ENCODE data around the gene TPRA1. TPM values are rescaled to one million over a fixed set of nuclear protein-coding genes. Genes with fewer than 3 reads are reported as not detected.

The TPRA1 gene
- polyA plus RNA-seq, 1 donor = 19.8 TPM

DNA sequence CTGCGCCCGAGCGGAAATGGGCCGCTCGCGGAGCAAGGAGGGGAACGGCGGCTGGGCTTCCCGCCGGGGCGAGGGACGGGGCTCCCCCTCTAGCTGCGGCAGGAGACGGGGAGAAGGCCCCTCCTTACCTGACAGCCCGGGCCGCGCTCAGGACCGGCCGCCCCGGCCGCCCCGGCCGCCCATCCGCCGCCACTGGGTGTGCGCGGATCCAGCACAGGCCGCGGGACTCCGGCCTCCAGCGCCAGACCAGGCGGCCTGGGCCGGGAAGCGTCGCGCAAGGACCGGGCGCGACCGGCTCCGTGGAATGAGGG, 296 bp downstream of the TPRA1 start:
- no peak for DNase-seq (ENCODE audit: low read depth)

DNA sequence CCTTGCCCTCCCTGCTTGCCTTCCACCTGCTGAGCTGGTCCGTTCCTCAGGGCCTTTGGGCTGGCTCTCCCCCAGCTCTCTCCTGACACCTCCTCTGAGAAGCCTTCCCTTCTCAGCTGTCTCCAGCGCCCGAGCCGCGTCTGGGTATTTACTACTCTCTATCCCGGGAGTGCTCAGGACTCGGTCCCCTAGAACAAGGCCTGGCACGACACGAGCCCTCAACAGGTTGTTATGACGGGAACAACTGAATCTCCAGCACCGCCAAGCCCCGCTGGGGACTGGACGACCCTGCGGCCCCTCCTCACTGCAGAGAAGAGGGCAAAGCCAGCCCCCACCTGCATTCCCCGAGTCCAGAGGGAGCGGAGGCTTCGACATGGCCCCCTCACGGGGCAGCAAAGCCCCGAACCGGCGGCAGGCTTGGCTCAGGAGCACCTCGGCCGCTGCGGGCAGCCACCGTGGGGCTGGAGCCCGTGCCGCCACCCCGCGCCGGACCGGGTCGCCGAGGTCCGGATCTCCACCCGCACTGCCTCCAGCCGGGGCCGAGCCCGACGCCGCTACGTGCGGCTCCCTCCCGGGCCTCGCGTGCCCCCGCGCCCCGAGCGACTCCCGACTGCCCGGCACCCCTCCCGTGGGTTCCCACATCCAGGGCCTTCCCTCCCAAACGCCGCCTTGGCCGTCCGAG, 792 bp downstream of the TPRA1 start:
- no peak for DNase-seq (ENCODE audit: low read depth)

DNA sequence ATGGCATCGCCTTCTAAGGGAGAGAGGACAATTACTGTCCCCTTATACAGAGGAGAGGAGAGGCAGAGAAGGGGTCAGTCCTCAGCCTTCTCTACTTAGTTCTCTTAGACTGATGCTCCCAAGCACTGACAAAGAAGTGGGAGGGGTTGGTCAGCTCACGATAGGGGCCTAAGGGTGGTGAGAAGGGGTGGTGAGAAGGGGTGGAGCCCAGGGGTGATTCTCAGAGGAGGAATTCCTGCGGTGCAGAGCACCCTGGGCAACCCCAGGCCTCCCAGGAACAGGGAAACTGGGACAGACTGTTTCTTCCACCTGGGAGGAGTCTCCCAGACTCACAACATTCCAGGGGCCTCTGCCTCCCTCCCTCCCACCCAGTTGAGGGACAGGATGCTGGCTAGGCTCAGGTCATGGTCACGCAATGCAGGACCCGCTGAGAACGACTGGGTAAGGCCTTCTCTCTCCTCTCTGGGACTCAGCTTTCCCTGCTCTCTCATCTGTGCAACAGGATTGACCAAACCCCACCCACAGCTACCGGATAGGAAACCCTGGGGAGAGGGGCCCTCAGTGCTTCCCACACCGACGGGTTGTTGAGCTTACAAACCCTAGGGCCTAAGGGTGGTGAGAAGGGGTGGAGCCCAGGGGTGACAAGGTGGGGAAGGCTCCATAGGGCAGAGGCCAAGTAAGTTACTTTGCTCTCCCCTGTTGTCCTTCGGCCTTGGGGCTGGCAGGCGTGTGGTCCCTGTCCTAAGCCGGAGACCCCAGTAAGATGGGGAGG, 1.5 kb downstream of the TPRA1 start:
- no peak for DNase-seq (ENCODE audit: low read depth)

DNA sequence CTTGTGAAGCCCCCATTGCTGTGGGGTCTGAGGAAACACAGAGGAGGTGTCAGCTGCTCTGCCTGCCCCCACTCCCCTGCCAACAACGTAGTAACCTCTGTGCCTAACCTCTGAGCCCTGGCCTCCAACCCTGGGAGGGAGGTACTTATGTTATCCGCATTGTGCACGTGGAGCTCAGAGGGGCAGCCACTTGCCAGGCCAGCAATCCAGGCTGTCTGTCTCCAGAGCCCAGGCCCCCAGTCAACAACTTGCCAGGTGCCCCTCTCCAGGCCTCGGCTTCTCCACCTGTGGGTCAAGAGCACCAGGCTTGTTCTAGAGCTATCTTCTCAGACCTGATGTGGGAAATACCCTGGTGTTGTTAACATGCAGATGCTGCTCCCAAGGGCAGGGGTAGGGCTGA, 2.7 kb downstream of the TPRA1 start:
- DNase-seq (ENCODE audit: low read depth) = no peak

DNA sequence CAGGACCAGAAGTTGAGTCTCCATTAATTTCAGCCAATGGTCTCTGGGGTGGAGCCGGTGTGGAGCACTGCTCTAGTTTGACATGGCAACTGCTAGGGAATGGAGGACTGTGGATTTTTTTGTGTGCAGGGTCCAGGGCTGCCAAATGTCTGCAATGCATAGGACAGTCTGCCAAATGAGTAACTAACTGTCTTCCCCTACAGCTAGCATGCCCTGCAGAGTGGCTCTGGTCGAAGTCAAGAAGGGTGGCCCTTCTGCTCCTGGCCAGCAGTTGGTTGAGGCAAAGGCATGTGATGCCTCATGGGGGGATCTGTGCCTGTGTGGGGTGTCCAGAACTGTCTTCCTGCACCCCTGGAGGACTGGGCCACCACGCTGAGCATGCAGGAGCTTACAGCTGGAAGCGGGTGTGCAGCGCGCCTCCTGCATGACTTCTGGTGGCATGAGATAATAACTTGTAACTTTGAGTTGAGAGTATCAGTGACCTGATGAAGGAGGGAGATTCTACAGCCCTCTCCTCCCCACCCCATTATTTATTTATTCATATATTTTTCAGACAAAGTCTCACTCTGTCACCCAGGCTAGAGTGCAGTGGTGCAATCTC, 4.6 kb downstream of the TPRA1 start:
- DNase-seq (ENCODE audit: low read depth) = no peak

DNA sequence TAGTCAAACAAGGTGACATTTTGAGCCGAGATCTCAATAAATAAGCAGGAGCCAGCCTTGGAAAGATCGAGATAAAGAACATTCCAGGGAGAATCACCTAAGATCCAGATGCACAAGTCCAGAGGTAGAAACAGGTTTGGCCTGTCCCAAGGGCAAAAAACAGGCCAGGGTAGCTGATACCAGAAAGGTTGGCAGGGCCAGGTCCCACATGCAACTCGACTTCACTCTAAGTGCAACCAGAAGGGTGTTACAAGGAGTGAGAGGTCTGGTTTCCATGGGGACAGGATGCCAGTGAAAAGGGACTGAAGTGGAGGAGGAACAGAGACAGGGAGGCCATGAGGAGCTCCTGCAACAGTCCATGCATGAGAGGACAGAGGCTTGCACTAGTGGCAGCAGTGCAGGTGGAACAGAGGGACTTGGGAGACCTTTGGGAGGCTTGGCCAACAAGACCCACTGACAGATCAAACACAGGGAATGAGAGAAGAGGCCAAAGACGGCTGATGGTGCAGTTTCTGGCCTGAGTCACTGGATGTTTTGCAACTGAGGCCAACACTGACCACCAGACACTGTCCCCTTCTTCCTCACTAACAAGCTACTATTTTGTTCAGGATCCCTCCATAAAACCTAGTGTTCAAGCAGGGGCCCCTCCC, 5.2 kb downstream of the TPRA1 start:
- DNase-seq (ENCODE audit: low read depth) = no peak

DNA sequence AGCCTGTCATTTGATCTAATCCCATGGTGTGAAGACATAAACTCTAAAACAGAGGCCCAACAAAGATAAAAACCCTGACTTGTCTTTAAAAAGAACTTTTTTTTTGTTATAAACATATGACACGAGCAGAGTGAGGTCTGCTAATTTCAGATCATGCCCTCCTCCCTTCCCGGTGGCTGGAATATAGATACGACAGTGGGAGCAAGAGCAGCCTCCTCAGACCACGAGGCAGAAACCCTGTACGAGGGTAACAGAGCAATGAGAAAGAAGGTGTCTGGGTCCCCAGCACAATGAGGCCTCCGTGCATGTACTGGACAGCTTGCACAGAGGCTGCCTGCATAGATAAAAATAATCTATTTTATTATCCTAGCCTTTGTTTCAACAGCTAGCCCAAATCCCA, 5.8 kb downstream of the TPRA1 start:
- DNase-seq (ENCODE audit: low read depth) = no peak

DNA sequence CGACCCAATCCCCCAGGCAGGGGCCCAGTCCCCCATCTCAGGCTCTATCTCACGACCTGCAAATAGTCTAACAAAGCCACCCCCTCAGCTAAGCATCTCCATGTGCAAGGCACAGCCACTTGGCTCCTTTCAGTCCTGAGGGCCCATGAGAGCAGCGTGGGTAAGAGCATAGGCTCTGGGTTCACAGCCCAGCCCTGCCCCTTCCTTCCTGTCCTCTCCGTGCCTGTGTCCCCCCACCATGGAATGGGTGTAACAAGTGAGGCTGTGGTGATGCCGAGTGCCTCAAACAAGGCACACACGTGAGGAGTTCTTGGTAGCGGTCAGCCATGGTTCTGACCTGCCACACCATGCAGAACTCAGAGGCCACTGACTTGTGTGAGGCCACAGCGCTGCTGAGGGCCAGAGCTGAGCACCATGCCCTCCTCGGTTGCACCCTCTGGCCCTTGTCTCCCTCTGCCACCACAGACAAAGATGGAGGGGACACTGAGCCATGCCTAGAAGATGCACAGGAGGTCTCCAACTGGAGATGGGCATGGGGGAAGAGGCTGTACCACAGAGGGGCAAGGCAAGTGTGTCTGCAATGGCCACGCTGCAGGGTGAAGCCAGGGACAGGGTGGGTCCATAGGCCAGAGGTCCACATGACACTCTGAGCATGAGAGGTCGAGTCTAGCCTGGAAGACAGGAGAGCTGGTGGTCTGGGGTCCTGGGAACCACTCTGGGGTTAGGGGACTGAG, 10.0 kb downstream of the TPRA1 start:
- DNase-seq (ENCODE audit: low read depth) = no peak

DNA sequence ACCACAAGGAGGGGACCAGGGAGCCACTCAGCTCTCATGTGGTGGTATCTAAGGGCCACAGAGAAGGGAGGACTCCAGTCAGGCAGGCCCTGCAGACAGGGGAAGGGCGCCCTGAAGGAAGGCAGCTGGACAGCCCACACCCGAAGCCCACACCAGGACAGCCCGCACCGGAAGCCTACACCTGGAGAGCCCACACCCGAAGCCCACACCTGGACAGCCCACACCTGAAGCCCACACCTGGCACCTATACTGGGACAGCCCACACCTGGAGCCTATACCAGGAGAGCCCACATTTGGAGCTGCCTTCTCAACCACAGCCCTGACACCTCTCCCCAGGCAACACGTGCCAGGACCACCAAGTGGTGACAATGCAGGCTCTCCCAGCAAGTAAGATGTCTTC, 11.7 kb downstream of the TPRA1 start:
- no peak for DNase-seq (ENCODE audit: low read depth)

DNA sequence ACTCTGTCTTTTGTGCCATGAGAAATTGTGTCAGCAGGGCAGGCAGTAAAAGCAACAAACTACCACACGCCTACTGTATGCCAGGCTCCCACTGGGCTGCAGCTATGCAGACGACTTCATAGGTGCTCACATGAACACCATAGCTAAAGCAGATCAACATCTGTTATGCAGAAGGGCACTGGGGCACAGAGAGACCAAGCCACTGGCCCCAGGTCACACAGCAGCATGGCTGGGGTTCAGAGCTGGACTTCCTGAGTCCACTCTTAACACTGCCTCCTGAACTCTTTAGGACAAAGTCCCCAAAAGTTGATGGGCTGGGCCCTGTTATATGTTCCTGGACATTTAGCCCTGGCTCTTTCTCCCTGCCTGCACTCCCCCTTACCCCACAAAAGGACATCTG, 12.4 kb downstream of the TPRA1 start:
- no peak for DNase-seq (ENCODE audit: low read depth)

DNA sequence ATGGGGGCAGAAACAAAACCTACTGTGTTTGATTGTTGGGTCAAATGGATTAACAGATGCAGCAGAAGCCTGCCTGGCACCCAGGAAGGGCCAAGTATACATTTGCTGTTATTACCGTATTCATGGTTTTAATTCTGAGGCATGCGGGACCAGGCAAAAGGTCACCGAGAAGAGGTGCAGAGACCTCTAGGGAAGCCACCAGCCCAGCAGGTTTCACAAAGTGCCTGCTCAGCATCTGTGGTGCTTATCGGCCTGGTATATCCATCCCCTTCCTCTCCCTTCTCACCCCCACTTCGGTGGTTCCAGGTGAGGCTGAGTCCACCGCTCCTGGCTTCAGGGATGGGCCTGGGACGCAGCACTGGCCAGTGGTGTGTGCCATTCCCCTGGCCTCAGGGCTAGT, 13.1 kb downstream of the TPRA1 start:
- no peak for DNase-seq (ENCODE audit: low read depth)

DNA sequence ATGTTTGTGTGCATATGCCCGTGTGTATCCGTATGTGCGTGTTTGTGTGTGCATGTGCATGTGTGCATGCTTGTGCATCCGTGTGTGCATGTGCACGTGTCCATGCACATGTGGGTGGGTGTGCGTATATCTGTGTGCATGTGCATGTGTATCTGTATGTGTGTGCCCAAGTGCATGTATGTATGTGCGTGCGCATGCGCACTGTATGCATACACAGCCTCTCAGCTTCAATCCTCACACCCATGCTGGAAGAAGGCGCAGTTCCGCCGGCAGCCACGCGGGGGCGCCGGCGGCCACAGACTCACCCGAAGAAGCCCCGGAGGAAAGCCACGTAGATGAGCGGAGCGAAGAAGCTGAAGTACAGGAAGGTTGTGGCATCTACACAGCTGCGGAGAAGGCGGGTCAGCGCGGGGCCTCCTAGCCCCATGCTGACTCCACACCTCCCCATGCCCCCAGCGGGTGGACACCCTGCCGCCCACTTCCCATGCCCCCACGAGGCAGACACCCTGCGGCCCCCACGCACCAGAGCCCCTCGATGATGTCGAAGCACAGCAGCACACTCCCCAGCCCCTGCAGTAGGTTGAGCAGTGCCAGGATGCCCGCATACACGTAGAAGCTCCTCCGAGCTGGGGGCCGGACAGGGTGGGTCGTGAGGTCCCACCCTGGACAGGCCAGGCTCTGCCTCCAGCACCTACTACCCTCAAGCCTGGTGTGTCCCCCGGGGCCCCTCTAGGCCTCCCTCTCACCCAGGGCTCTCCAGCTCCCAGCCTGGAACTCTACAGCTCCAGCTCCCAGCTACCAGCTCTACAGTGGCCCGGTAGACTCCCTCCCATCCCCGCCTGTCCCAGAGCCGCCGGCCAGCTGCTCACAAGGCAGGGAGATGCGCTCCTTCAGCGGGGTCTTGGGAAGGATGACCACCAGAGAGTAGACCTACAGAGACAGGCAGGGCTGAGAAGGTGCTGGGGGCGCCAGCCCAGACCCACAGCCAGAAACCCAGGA, 15.4 kb downstream of the TPRA1 start:
- peak; percentile 89 for DNase-seq (ENCODE audit: low read depth)

DNA sequence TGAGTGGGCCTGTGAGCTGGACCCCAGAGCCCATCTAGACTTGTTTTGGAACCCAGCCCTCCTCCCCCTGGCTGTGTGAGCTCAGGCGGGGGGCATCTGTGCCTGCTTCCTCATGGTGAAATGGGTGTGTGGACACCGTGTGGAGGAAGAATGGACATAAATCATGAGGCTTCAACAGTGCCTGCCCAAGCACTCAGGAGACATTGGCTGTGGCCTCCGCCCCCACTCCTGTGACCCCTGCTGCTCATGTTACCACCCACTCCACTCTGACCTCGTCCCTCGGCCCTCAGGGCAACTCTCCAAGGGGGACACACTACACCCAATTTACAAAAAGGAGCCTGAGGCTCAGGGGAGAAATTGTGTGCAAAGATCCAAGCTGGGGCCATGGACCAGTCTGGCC, 16.6 kb downstream of the TPRA1 start:
- DNase-seq (ENCODE audit: low read depth) = no peak

DNA sequence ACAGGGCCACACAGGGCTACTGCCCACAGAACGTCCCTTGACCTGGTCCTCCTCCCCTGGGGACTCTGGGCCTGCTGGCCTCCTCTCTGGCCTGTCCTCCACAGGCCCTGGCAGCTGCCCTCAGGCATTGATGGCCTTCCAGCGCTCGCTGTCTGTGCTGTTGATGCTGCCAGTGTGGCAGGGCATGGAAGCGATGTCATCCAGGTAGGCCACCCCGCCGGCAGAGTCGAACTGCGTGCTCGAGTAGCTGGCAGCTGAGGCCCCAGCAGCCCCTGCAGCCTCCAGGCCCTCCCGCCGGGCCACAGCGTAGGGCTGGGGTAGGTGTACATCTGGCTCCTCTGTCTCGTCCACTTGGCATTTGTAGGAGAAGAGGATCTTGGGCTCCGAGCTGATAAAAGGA, 17.1 kb downstream of the TPRA1 start:
- no peak for DNase-seq (ENCODE audit: low read depth)

DNA sequence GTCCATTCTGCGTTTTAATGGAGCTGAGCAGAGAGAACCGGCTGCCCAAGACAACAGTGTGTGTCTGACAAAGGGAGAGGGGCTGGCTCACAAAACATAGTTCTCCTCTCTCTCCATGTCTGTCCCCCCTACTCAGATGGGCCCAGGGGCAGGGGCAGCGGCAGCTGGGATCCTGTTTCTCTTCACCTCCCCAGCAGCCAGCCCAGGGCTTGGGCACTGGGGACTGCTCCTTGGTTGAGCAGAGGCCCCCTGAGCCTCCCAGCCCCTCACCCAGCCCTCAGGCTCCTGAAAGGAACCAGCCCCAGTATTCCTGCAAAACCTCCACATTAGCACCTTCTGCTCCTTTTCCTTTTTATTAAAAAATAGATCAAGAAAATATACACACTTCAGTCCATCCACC, 17.8 kb downstream of the TPRA1 start:
- DNase-seq (ENCODE audit: low read depth) = no peak

DNA sequence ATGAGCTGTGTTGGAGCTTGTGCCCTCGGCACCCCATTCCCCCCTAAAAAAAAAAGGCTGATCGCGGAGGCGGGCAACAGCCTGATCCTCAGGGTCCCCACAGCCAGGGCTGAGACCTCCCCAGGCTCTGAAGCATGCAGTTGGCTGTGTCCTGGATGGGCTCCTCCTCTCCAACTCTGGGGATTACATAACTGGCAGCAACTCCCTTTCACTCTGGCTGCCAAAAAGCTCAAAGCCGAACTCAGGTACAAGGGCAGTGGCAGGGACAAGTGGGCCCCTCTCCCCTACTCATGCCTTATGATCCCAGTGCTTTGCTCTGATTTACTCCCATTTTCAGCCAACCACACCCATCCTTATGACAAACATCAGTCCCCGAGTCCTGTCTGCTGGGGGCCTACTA, 18.3 kb downstream of the TPRA1 start:
- DNase-seq (ENCODE audit: low read depth) = no peak

DNA sequence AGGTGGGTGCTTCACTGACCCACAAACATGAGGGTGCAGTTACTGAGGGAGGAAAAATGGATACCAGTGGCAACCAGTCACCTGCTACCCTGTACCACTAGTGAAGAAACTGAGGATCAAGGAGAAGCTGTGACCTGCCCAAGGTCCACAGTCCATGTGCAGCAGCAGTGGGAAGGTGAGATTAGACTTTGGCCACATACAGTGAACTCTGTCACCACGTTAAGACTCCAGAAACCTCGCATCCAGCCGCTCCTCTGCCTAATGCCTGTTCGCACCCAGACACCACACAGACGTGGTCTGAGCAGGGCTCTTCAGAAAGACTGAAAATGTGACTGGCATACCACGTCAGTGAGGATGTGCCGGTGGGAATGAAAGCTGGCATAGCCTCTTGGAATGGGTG, 20.0 kb downstream of the TPRA1 start:
- no peak for DNase-seq (ENCODE audit: low read depth)

DNA sequence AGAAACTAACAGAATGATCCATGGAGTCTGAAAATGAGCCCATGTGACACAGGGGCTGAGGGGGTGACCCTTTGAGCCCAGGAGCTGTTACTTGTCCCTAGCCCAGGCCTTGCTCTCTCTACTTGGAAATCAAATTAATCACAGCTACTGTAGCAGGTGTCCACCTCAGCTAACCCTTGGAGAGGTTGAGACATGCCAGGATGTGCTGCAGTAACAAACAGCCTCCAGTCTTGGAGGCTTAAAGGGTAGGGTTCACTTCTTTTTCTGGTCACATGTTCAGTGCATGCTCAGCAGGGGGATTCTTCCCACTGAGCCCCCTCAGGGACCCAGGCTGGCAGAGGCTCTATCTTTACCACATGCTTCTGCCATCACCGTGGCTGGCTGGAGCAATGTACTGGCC, 21.4 kb downstream of the TPRA1 start:
- DNase-seq (ENCODE audit: low read depth) = no peak

DNA sequence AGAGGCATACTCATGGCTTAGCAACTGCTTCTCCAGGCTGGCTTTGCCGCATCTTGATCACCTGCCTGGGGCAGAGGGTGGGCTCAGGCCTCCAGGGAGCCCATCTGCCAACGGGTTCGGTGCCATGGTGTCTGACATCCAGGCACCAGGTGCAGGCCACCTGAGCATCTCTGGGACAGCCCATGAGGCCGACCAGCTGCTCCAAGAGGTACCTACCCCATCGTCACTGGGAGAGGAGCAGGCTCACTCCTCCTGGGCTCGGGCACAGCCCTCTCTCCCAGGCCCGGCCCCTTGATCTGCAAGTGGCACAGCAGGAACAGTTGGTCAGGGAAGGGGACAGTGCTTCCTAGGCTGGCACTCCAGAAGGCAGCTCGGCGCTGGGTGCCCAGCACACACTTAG, 21.9 kb downstream of the TPRA1 start:
- DNase-seq (ENCODE audit: low read depth) = no peak

DNA sequence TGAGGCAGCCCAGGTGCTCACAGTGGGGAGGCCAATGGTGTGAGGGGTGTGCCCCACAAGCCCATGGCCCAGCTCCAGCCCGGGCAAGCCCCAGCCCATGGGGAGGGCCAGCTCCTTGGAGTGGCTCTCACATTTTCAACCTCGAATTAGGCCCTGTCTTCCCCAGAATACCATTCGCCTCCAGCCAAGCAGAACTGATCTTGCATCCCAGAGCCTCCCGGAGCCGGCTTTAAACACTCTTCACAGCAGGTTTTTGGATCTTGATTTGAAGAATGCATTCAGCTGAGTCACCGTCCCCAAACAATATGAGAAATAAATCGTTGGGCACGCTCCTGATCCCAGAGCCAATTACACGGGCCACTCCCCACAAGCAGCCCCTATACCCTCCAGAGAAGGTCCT, 23.7 kb downstream of the TPRA1 start:
- DNase-seq (ENCODE audit: low read depth) = no peak

DNA sequence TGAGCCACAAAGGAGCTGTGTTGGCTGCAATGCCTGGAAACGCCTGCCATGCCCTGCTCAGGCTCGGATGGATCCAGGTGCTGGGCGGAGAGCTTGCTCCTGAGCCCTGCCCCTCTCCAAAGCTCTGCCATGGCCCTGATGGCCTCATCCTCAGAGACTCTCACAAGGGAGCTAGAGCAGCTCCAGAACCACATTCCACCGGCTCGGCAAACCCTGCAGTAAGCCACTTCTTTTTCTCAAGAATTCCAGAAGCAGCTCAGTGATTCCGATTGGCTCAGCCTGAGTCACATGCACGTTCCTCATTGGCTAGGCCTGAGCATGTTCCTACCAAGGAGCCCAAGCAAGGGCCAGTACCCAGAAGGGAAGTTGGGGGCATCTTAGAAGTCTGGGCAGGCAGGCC, 24.8 kb downstream of the TPRA1 start:
- DNase-seq (ENCODE audit: low read depth) = no peak
